ENCODE measurements around the gene PCCA. TPM values are rescaled to one million over a fixed set of nuclear protein-coding genes. Genes with fewer than 3 reads are reported as not detected.

Gene PCCA
- total RNA-seq, 3 donors from 2014 or later, result 46.6 to 69.8 (median 64.7) TPM

DNA sequence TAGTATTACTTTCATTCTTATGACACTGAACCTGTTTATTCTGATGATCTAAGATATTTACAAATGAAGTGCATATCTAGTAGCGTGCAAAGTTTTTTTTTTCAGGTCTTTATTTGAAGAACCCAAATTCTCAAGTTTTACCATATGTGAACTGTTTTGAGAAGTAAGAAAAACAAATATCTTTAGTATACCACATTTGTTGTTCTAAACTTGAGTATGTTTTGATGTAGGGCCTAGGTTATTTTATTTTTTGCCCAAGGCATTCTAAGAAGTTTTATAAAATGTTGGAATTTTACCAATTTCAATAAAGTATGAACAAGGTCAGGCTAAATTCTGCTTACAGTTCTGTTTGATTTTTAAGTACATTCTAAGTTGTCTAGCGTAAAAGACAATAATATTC, 213.5 kb downstream of the PCCA start:
- H3K27me3 ChIP-seq, result no peaks in the 10 kb centered on the region
- no peak overlapping the region for H3K4me3 ChIP-seq
- H3K27ac ChIP-seq, result no peak overlapping the region
- DNase-seq (ENCODE audit: low spot score in 2 of 2), result no peak
- no peaks in the 10 kb centered on the region for H3K4me1 ChIP-seq
- intact Hi-C loops (cut with DNase I; ENCODE audit: low total_unique reads), result no loop called here
- TF ChIP-seq, protein P1, sequence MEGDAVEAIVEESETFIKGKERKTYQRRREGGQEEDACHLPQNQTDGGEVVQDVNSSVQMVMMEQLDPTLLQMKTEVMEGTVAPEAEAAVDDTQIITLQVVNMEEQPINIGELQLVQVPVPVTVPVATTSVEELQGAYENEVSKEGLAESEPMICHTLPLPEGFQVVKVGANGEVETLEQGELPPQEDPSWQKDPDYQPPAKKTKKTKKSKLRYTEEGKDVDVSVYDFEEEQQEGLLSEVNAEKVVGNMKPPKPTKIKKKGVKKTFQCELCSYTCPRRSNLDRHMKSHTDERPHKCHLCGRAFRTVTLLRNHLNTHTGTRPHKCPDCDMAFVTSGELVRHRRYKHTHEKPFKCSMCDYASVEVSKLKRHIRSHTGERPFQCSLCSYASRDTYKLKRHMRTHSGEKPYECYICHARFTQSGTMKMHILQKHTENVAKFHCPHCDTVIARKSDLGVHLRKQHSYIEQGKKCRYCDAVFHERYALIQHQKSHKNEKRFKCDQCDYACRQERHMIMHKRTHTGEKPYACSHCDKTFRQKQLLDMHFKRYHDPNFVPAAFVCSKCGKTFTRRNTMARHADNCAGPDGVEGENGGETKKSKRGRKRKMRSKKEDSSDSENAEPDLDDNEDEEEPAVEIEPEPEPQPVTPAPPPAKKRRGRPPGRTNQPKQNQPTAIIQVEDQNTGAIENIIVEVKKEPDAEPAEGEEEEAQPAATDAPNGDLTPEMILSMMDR (IDR thresholded peaks at IDR 0.05), result no peak
- TF ChIP-seq POLR2AphosphoS5 (IDR thresholded peaks at IDR 0.05) (no peak), POLR2A (IDR thresholded peaks at IDR 0.05) (no peak)
- no peaks in the 10 kb centered on the region for H3K36me3 ChIP-seq
- no peaks in the 10 kb centered on the region for H3K9me3 ChIP-seq

DNA sequence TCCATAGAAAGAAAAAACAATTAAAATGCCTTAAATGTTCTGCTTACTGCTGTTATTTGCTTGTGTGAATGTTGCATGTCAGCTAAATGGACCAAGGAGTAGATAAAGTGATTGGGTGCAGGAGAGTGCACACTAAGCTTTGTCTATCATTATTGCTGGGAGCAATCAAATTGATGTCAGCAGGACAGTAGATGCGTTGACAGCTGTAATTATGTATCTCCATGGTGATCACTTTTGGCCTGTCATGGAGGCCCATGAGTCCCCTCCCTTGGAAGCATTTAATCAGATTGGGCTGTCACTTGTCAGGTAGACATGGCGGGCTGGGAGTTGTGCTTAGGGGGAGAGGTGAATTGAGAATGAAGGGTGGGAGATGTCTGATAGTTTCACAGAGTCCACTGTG, 215.3 kb downstream of the PCCA start:
- Histone ChIP-seq H3K4me1 (no peaks in the 10 kb centered on the region), H3K4me3 (no peak overlapping the region), H3K27me3 (no peaks in the 10 kb centered on the region), H3K27ac (no peak overlapping the region), H3K9me3 (no peaks in the 10 kb centered on the region), H3K36me3 (no peaks in the 10 kb centered on the region)
- no peak for DNase-seq (ENCODE audit: low spot score in 2 of 2)
- intact Hi-C loops (cut with DNase I; ENCODE audit: low total_unique reads), result no loop called here
- TF ChIP-seq, protein P1 (IDR thresholded peaks at IDR 0.05), result no peak
- no peak for TF ChIP-seq POLR2AphosphoS5 (IDR thresholded peaks at IDR 0.05)
- no peak for TF ChIP-seq POLR2A (IDR thresholded peaks at IDR 0.05)

DNA sequence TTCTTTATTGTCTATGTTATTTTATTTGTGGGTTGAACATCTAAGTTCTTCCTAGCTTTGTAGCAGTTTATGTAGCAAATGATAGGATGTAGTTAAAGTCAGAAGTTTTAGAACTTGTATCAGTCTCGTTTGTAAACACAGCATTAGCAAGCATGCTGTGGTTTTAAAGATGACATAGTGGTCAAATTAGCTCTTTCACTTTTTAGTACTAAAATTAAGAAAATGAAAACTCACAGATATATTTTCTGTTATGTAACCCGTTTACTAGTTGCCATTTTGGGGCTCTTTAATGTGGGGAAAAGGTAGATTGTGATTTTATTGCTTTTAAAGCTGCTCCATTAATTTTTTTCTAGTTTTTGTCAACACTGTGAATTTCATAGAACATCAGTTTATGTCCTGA, 216.5 kb downstream of the PCCA start:
- no peaks in the 10 kb centered on the region for H3K9me3 ChIP-seq
- H3K4me1 ChIP-seq, result no peaks in the 10 kb centered on the region
- TF ChIP-seq POLR2A (IDR thresholded peaks at IDR 0.05) (no peak), POLR2AphosphoS5 (IDR thresholded peaks at IDR 0.05) (no peak)
- TF ChIP-seq, protein P1 (IDR thresholded peaks at IDR 0.05), result no peak
- no peaks in the 10 kb centered on the region for H3K27me3 ChIP-seq
- intact Hi-C loops (cut with DNase I; ENCODE audit: low total_unique reads), result no loop called here
- H3K4me3 ChIP-seq, result no peak overlapping the region
- no peak for DNase-seq (ENCODE audit: low spot score in 2 of 2)
- H3K36me3 ChIP-seq, result no peaks in the 10 kb centered on the region
- H3K27ac ChIP-seq, result no peak overlapping the region

DNA sequence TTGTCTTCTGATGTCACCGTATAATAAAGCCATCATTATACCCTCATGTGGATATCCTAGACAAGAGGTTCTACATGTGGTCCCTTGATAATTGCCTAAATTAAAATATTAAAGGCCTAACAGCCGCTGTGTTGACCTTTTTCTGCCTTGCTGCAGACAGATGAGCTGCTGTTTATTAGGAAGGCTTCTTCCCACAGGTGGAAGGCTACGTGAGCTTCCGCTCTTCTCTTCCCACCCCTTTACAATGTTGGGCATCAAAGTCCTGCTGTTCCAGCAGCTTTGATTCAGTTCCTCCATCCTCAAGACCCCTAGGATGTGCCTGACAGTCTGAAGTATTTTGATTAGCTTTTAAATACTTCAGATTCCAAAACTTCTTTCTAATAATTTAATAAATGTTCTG, 217.1 kb downstream of the PCCA start:
- Histone ChIP-seq H3K9me3 (no peaks in the 10 kb centered on the region), H3K27ac (no peak overlapping the region), H3K36me3 (no peaks in the 10 kb centered on the region), H3K27me3 (no peaks in the 10 kb centered on the region), H3K4me1 (no peaks in the 10 kb centered on the region), H3K4me3 (no peak overlapping the region)
- intact Hi-C loops (cut with DNase I; ENCODE audit: low total_unique reads), result no loop called here
- TF ChIP-seq POLR2A (IDR thresholded peaks at IDR 0.05), result no peak
- no peak for TF ChIP-seq POLR2AphosphoS5 (IDR thresholded peaks at IDR 0.05)
- TF ChIP-seq, protein P1 (IDR thresholded peaks at IDR 0.05), result no peak
- no peak for DNase-seq (ENCODE audit: low spot score in 2 of 2)

DNA sequence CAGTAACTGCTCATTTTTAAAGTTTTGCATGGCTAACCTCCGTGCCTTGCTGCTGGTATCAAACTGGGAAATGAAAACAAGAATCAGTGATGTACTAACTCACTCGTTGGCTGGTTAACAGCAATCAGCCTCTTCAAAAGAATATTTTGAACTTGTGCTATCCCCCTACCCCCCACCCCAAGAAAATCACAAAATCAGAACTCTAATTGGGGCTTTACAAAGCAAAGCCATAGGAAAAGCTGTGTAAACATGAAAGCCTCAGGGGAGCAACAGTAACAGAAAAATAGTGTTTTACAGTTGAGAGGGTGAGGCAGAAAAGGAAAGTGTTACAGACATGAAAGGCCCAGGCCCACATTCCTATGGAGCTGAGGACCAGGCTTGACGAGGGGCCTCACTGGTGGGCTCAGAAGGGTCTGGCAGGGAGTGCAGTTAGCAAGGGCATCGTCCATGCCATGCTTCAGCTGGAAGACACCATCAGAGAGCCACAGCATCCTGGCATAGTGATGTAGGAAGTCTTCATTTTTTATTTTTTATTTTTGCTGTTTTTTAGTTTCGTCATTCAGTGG, 217.6 kb downstream of the PCCA start:
- no peak overlapping the region for H3K27ac ChIP-seq
- intact Hi-C loops (cut with DNase I; ENCODE audit: low total_unique reads), result no loop called here
- DNase-seq (ENCODE audit: low spot score in 2 of 2), result no peak
- no peaks in the 10 kb centered on the region for H3K36me3 ChIP-seq
- no peaks in the 10 kb centered on the region for H3K4me1 ChIP-seq
- H3K9me3 ChIP-seq, result no peaks in the 10 kb centered on the region
- H3K27me3 ChIP-seq, result no peaks in the 10 kb centered on the region
- TF ChIP-seq, protein P1 (IDR thresholded peaks at IDR 0.05), result no peak
- H3K4me3 ChIP-seq, result no peak overlapping the region

All from breast epithelium (tissue), 4 donors.